ENCODE data around the gene ZFP36L2.

DNA sequence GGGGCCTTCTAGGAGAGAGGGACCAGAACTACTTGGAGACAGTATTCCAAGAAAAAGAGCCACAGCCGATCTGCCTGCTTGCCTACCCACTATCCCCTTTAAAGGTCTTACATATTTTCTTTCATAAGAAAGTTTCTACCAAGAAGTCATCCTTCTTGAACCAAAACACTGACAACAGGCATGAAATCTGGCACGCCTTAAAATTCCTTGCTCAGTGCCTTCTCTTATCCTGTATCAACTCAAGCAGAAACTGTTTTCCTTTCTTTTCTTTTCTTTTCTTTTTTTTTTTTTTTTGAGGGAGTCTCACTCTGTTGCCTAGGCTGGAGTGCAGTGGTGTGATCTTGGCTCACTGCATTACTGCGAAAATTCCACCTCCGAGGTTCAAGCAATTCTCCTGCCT, 48.3 kb upstream of the ZFP36L2 start:
- TF ChIP-seq POLR2A (IDR thresholded peaks at IDR 0.05; ENCODE audit: low read depth, low read length) (no peak), POLR2AphosphoS5 (IDR thresholded peaks at IDR 0.05; ENCODE audit: low read depth, low read length) (no peak), TAF1 (IDR thresholded peaks at IDR 0.05; ENCODE audit: borderline replicate concordance, low read depth, low read length) (no peak)

Data from GM12892 (cell line).